GM13977 (cell line): ENCODE results near the gene RAD51B.

Experiments
- DNase-seq: peaks from one replicate; pipeline ENCODE4 v3.0.0; 2012; ENCODE audit warnings: low spot score
- CTCF ChIP-seq: IDR thresholded peaks from 2 replicates; pipeline ENCODE4 v1.5.1; 2012; ENCODE audit warnings: mild to moderate bottlenecking, control low read depth; ENCODE audit not compliant: insufficient read depth; ENCODE audit errors: extremely low read depth, missing control alignments
- in situ Hi-C: fragments of 300-500 bp; cut with MboI; formaldehyde crosslinking; loops from one replicate; pipeline ENCODE4 v1.12.0; 2022; ENCODE audit warnings: low sequenced_read_pairs, low pct_unique_long_range_greater_than_20kb, mixed read lengths, inconsistent platforms; ENCODE audit not compliant: unreplicated experiment

Gene RAD51B

GRCh38 chr14:68362846-68363245 is 543.3 kb downstream of the RAD51B start:
- no peak for DNase-seq
- TF ChIP-seq CTCF = no peak
- in situ Hi-C loops = no loop called here

GRCh38 chr14:68363466-68363842 is 543.9 kb downstream of the RAD51B start:
- in situ Hi-C loops = no loop called here

GRCh38 chr14:68363843-68364767 is 544.5 kb downstream of the RAD51B start:
- in situ Hi-C loops = no loop called here
- no peak for DNase-seq

More at GRCh38 chr14:68363466-68363842, 543.9 kb downstream of the RAD51B start:
- no peak for DNase-seq
- no peak for TF ChIP-seq CTCF

GRCh38 chr14:68364792-68365192 is 545.2 kb downstream of the RAD51B start:
- DNase-seq = no peak
- in situ Hi-C loops = no loop called here
- TF ChIP-seq CTCF = no peak

More at GRCh38 chr14:68363843-68364767, 544.5 kb downstream of the RAD51B start:
- TF ChIP-seq CTCF = no peak

- in situ Hi-C loops = no loop called here
- no peak for DNase-seq
- no peak for TF ChIP-seq CTCF
Measured at GRCh38 chr14:68365228-68365627, 545.6 kb downstream of the RAD51B start.

GRCh38 chr14:68366656-68367055 is 547.1 kb downstream of the RAD51B start:
- TF ChIP-seq CTCF = no peak
- in situ Hi-C loops = no loop called here
- DNase-seq = no peak
